Prostate gland (tissue), 2 donors: Measurements from ENCODE around the gene GPC5.

Experiments used
- CTCF ChIP-seq, 4 experiments: fragments of 200-600 bp in 2 of 4; fragments of 450-650 bp in 2 of 4; sonication (generic) in 2 of 4; IDR thresholded peaks; 1 replicate in 3 of 4; 2 replicates in 1 of 4; pipeline ENCODE4 v1.5.1; 2016 to 2019; ENCODE audit warnings: antibody characterized with exemption in 4 of 4, mild to moderate bottlenecking in 2 of 4, moderate library complexity in 2 of 4
- POLR2A ChIP-seq: fragments of 450-650 bp; IDR thresholded peaks from one replicate; pipeline ENCODE4 v1.6.1; 2016; ENCODE audit warnings: antibody characterized with exemption, mild to moderate bottlenecking

- TF ChIP-seq CTCF (IDR thresholded peaks at IDR 0.05), result no peak
- TF ChIP-seq POLR2A, result no peak
Measured at GRCh38 chr13:91598655-91599054, 200.2 kb downstream of the GPC5 start.
